ENCODE data around the gene GET3. TPM values are rescaled to one million over a fixed set of nuclear protein-coding genes. Genes with fewer than 3 reads are reported as not detected.

GET3 gene
- total and polyA plus RNA-seq, 2 of the 13 experiments (the other 11 are each of a cell fraction or from before 2014, with no cell fraction given), result 57.7 to 59.4 TPM

- TF ChIP-seq, protein P1, sequence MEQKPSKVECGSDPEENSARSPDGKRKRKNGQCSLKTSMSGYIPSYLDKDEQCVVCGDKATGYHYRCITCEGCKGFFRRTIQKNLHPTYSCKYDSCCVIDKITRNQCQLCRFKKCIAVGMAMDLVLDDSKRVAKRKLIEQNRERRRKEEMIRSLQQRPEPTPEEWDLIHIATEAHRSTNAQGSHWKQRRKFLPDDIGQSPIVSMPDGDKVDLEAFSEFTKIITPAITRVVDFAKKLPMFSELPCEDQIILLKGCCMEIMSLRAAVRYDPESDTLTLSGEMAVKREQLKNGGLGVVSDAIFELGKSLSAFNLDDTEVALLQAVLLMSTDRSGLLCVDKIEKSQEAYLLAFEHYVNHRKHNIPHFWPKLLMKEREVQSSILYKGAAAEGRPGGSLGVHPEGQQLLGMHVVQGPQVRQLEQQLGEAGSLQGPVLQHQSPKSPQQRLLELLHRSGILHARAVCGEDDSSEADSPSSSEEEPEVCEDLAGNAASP (CRISPR knock-in tag; IDR thresholded peaks at IDR 0.05; ENCODE audit: borderline replicate concordance), result 0 out of 2 replicates have a peak, but pooled peaks have one; percentile 25
- TF ChIP-seq SMAD9 (CRISPR knock-in tag; IDR thresholded peaks at IDR 0.05) (no peak), POGZ (CRISPR knock-in tag; IDR thresholded peaks at IDR 0.05) (peak; percentile 54), ZNF138 (CRISPR knock-in tag; IDR thresholded peaks at IDR 0.05; ENCODE audit: low read depth) (no peak; the same call in 1 of the 2 replicates), MIER2 (CRISPR knock-in tag; IDR thresholded peaks at IDR 0.05) (0 out of 2 replicates have a peak, but pooled peaks have one; percentile 32), ZFAT (CRISPR knock-in tag; conservative IDR thresholded peaks at IDR 0.05) (no peak), ZFYVE20 (CRISPR knock-in tag; IDR thresholded peaks at IDR 0.05; ENCODE audit: borderline replicate concordance, low read depth) (no peak), RBAK (CRISPR knock-in tag; IDR thresholded peaks at IDR 0.05) (no peak), KDM5B (CRISPR knock-in tag; IDR thresholded peaks at IDR 0.05; ENCODE audit: borderline replicate concordance) (peak; percentile 63; the same call in 1 of the 2 replicates), ZBTB7B (CRISPR knock-in tag; IDR thresholded peaks at IDR 0.05) (0 out of 2 replicates have a peak, but pooled peaks have one; percentile 26), SALL1 (CRISPR knock-in tag; IDR thresholded peaks at IDR 0.05) (peak; percentile 71), ZNF792 (CRISPR knock-in tag; IDR thresholded peaks at IDR 0.05) (0 out of 2 replicates have a peak, but pooled peaks have one; percentile 44), ERF (CRISPR knock-in tag; IDR thresholded peaks at IDR 0.05) (peak; percentile 72), SETDB1 (CRISPR knock-in tag; IDR thresholded peaks at IDR 0.05; ENCODE audit: borderline replicate concordance) (no peak), ZMAT5 (CRISPR knock-in tag; IDR thresholded peaks at IDR 0.05; ENCODE audit: borderline replicate concordance, low read depth) (no peak), POLR2A (IDR thresholded peaks at IDR 0.05; ENCODE audit: insufficient read depth in 1 of 2, low read depth in 2 of 2, low read length in 2 of 2) (0 out of 4 replicates have a peak, but pooled peaks of 1 of the 2 experiments have one; percentile 32)
- TF ChIP-seq, protein P2, sequence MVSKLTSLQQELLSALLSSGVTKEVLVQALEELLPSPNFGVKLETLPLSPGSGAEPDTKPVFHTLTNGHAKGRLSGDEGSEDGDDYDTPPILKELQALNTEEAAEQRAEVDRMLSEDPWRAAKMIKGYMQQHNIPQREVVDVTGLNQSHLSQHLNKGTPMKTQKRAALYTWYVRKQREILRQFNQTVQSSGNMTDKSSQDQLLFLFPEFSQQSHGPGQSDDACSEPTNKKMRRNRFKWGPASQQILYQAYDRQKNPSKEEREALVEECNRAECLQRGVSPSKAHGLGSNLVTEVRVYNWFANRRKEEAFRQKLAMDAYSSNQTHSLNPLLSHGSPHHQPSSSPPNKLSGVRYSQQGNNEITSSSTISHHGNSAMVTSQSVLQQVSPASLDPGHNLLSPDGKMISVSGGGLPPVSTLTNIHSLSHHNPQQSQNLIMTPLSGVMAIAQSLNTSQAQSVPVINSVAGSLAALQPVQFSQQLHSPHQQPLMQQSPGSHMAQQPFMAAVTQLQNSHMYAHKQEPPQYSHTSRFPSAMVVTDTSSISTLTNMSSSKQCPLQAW (CRISPR knock-in tag; IDR thresholded peaks at IDR 0.05), result peak; percentile 64
- TF ChIP-seq, protein P3, sequence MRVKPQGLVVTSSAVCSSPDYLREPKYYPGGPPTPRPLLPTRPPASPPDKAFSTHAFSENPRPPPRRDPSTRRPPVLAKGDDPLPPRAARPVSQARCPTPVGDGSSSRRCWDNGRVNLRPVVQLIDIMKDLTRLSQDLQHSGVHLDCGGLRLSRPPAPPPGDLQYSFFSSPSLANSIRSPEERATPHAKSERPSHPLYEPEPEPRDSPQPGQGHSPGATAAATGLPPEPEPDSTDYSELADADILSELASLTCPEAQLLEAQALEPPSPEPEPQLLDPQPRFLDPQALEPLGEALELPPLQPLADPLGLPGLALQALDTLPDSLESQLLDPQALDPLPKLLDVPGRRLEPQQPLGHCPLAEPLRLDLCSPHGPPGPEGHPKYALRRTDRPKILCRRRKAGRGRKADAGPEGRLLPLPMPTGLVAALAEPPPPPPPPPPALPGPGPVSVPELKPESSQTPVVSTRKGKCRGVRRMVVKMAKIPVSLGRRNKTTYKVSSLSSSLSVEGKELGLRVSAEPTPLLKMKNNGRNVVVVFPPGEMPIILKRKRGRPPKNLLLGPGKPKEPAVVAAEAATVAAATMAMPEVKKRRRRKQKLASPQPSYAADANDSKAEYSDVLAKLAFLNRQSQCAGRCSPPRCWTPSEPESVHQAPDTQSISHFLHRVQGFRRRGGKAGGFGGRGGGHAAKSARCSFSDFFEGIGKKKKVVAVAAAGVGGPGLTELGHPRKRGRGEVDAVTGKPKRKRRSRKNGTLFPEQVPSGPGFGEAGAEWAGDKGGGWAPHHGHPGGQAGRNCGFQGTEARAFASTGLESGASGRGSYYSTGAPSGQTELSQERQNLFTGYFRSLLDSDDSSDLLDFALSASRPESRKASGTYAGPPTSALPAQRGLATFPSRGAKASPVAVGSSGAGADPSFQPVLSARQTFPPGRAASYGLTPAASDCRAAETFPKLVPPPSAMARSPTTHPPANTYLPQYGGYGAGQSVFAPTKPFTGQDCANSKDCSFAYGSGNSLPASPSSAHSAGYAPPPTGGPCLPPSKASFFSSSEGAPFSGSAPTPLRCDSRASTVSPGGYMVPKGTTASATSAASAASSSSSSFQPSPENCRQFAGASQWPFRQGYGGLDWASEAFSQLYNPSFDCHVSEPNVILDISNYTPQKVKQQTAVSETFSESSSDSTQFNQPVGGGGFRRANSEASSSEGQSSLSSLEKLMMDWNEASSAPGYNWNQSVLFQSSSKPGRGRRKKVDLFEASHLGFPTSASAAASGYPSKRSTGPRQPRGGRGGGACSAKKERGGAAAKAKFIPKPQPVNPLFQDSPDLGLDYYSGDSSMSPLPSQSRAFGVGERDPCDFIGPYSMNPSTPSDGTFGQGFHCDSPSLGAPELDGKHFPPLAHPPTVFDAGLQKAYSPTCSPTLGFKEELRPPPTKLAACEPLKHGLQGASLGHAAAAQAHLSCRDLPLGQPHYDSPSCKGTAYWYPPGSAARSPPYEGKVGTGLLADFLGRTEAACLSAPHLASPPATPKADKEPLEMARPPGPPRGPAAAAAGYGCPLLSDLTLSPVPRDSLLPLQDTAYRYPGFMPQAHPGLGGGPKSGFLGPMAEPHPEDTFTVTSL (CRISPR knock-in tag; IDR thresholded peaks at IDR 0.05; ENCODE audit: borderline replicate concordance), result no peak
Observed at GRCh38 chr19:12766051-12766521, 28.8 kb downstream of the GET3 start (continued).

Measured in HepG2 (cell line).